K562 (cell line): ENCODE measurements around the gene TMEM229B. TPM values are rescaled to one million over a fixed set of nuclear protein-coding genes. Genes with fewer than 3 reads are reported as not detected.

Experiments
- ATAC-seq: fragments of 200-7000 bp; cut with Tn5 transposase; 3 replicates; pipeline ENCODE4 v1.9.1; 2020; ENCODE audit warnings: moderate library complexity
- BruUV-seq: library from RNA; stranded (reverse); fragments of 400-500 nt; replicated peaks from 2 replicates; lab custom pipeline; 2021; lab: Mats Ljungman, UMichigan
- CTCF ChIA-PET: fragments of 300-600 bp; formaldehyde crosslinking; extraction: SDS; loops from one replicate; lab custom pipeline; 2021; ENCODE audit warnings: low intra/inter-chr PET ratio; lab: Yijun Ruan, JAX
- POLR2A ChIA-PET: fragments of 300-600, 350-650 bp; sonication (Branson Sonifier 250); formaldehyde crosslinking; extraction: SDS; loops from one replicate; lab custom pipeline; 2021; ENCODE audit warnings: antibody characterized with exemption, inconsistent platforms; lab: Yijun Ruan, JAX
- DNase-seq, 4 experiments: peaks; one replicate each; pipeline versions ENCODE4 v3.0.0 to v3.0.0-alpha.2; 2011 to 2018; ENCODE audit warnings: low spot score in 3 of 4, mixed read lengths in 3 of 4; ENCODE audit errors: extremely low read depth in 1 of 4
- FAIRE-seq: peaks from 2 replicates; lab custom pipeline; 2011; peaks lifted over from hg19 to GRCh38; lab: Jason Lieb, UNC
- H2AFZ ChIP-seq: 2 replicates; pipeline ENCODE4 v1.6.0; 2011; ENCODE audit warnings: low read depth, low read length, control low read depth, inconsistent platforms
- H3K27ac ChIP-seq: fragments of 200-600 bp; 3 replicates; pipeline ENCODE4 v1.8.0; 2011; ENCODE audit warnings: low read depth, mild to moderate bottlenecking, control low read depth, inconsistent platforms, low read length, moderate library complexity, mixed read lengths; ENCODE audit errors: extremely low read depth
- H3K27me3 ChIP-seq, 2 experiments: fragments of 300-600 bp in 1 of 2; 2 replicates in 1 of 2; 3 replicates in 1 of 2; pipeline versions ENCODE4 v1.6.0 to v1.8.0; 2011; ENCODE audit warnings: inconsistent platforms in 2 of 2, low read length in 2 of 2, mild to moderate bottlenecking in 1 of 2, mixed read lengths in 1 of 2, moderate library complexity in 1 of 2; ENCODE audit not compliant: control insufficient read depth in 2 of 2, insufficient read depth in 2 of 2
- H3K36me3 ChIP-seq: fragments of 300-600 bp; 3 replicates; pipeline ENCODE4 v1.8.0; 2011; ENCODE audit warnings: mild to moderate bottlenecking, low read length, inconsistent platforms; ENCODE audit not compliant: control insufficient read depth, insufficient read depth
- H3K4me1 ChIP-seq, 2 experiments: fragments of 200-600 bp in 1 of 2; replicated peaks in 1 of 2; 2 replicates in 1 of 2; 3 replicates in 1 of 2; pipeline versions ENCODE4 v1.5.1 to v1.8.0; 2011; ENCODE audit warnings: inconsistent platforms in 2 of 2, low read length in 2 of 2, mild to moderate bottlenecking in 1 of 2, mixed read lengths in 1 of 2, moderate library complexity in 1 of 2; ENCODE audit not compliant: control insufficient read depth in 2 of 2, insufficient read depth in 2 of 2
- H3K4me2 ChIP-seq: 2 replicates; pipeline ENCODE4 v1.6.1; 2011; ENCODE audit warnings: low read length, control low read depth, inconsistent platforms, mixed read lengths; ENCODE audit not compliant: insufficient read depth
- H3K4me3 ChIP-seq: fragments of 200-600 bp; sonication (generic), shearing (Covaris generic); 2 replicates; pipeline ENCODE4 v1.5.1; 2016; ENCODE audit warnings: control low read depth, inconsistent platforms
- H3K79me2 ChIP-seq: fragments of 200-600 bp; 3 replicates; pipeline ENCODE4 v1.8.0; 2011; ENCODE audit warnings: low read length, inconsistent platforms; ENCODE audit not compliant: control insufficient read depth, insufficient read depth
- H3K9ac ChIP-seq, 2 experiments: 2 replicates each; pipeline versions ENCODE4 v1.6.0 to v1.6.1; 2011; ENCODE audit warnings: low read depth in 2 of 2, low read length in 2 of 2, control low read depth in 1 of 2, inconsistent platforms in 1 of 2, mild to moderate bottlenecking in 1 of 2, mixed read lengths in 1 of 2; ENCODE audit not compliant: insufficient read depth in 1 of 2
- H3K9me1 ChIP-seq: one replicate; pipeline ENCODE4 v1.6.0; 2011; ENCODE audit warnings: inconsistent platforms, mild to moderate bottlenecking, low read length, moderate library complexity; ENCODE audit not compliant: control insufficient read depth, insufficient read depth
- H3K9me3 ChIP-seq: replicated peaks from 2 replicates; pipeline ENCODE4 v1.5.1; 2011; ENCODE audit warnings: low read depth, low read length, inconsistent platforms; ENCODE audit not compliant: control insufficient read depth, insufficient read depth
- H4K20me1 ChIP-seq: replicated peaks from 2 replicates; pipeline ENCODE4 v1.6.1; 2011; ENCODE audit warnings: low read length, inconsistent platforms, mixed read lengths; ENCODE audit not compliant: control insufficient read depth, insufficient read depth
- CHD2 ChIP-seq: IDR thresholded peaks from 2 replicates; pipeline ENCODE4 v1.6.1; 2011; ENCODE audit warnings: low read depth, low read length
- DPF2 ChIP-seq: fragments of 450-650 bp; IDR thresholded peaks from 2 replicates; pipeline ENCODE4 v1.6.1; 2016
- ELF4 ChIP-seq: fragments of 450-650 bp; formaldehyde crosslinking; IDR thresholded peaks from 2 replicates; pipeline ENCODE4 v1.4.0; 2022; ENCODE audit warnings: missing genetic modification characterization
- GABPB1 ChIP-seq: sonication (generic); formaldehyde crosslinking; IDR thresholded peaks from 2 replicates; pipeline ENCODE4 v1.8.0; 2022; ENCODE audit warnings: mild to moderate bottlenecking, missing genetic modification reagents
- HDAC6 ChIP-seq: IDR thresholded peaks from 2 replicates; pipeline ENCODE4 v1.6.1; 2012; ENCODE audit warnings: low read depth, mild to moderate bottlenecking, control low read depth, inconsistent platforms, low read length, moderate library complexity
- KLF10 ChIP-seq: fragments of 250-450 bp; sonication (Bioruptor Pico); IDR thresholded peaks from 2 replicates; pipeline ENCODE4 v1.6.1; 2021; ENCODE audit warnings: matching md5 sums
- NCOA1 ChIP-seq: fragments of 450-650 bp; IDR thresholded peaks from 2 replicates; pipeline ENCODE4 v1.6.1; 2016; ENCODE audit warnings: low read depth
- NELFE ChIP-seq: IDR thresholded peaks from 2 replicates; pipeline ENCODE4 v1.6.1; 2011; ENCODE audit warnings: mild to moderate bottlenecking; ENCODE audit not compliant: insufficient read depth, insufficient read length
- SREBF2 ChIP-seq: sonication (generic); formaldehyde crosslinking; IDR thresholded peaks from 2 replicates; pipeline ENCODE4 v1.4.0; 2020; ENCODE audit warnings: mild to moderate bottlenecking, missing genetic modification reagents
- SRSF1 ChIP-seq: fragments of 200-400 bp; formaldehyde crosslinking; IDR thresholded peaks from 2 replicates; pipeline ENCODE4 v1.6.1; 2017; ENCODE audit warnings: mild to moderate bottlenecking, low read depth, low read length, moderate library complexity
- YBX1 ChIP-seq: fragments of 450-650 bp; IDR thresholded peaks from 2 replicates; pipeline ENCODE4 v1.7.1; 2016; ENCODE audit warnings: mild to moderate bottlenecking
- ZC3H4 ChIP-seq: sonication (generic); formaldehyde crosslinking; IDR thresholded peaks from 2 replicates; pipeline ENCODE4 v1.9.0; 2021; ENCODE audit warnings: missing genetic modification reagents, borderline replicate concordance
- WGBS: fragments of 100-300 bp; shearing (Covaris generic); methylation state at CpG from one replicate; pipeline ENCODE4 v1.1.6; 2016; ENCODE audit warnings: low coverage, mixed read lengths; ENCODE audit not compliant: insufficient coverage; ENCODE audit errors: missing lambda C conversion rate; 5-methylcytosine and 5-hydroxymethylcytosine counted together
- in situ Hi-C: fragments of 300-500 bp; cut with MboI; formaldehyde crosslinking; loops from 4 replicates; pipeline ENCODE4 v1.15.0; 2018; ENCODE audit warnings: inconsistent platforms, mixed read lengths
- intact Hi-C: fragments of 100-400 bp; cut with micrococcal nuclease; formaldehyde crosslinking; loops from 2 replicates; pipeline ENCODE4 v1.14.2; 2022
- polyA plus RNA-seq, 8 experiments: library from polyadenylated mRNA; depleted of rRNA in 4 of 8; stranded (reverse) in 5 of 8; unstranded in 3 of 8; fragments of >200 nt; fragmentation: Nextera tagmentation in 2 of 8; fragmentation: Illumina TruSeq in 1 of 8; extraction: Ambion mirVana in 2 of 8; extraction: Trizol in 1 of 8; gene quantifications; 2 replicates each; pipeline versions ENCODE4 v1.2.1 to v1.2.3, GENCODE V29; 2011 to 2014; ENCODE audit warnings: inconsistent platforms in 1 of 8, missing spikeins in 1 of 8
- total RNA-seq, 7 experiments: library from RNA; depleted of rRNA in 6 of 7; stranded (reverse); fragments of >200 nt in 6 of 7; fragmentation: Illumina TruSeq in 2 of 7; extraction: Trizol in 2 of 7; gene quantifications; 2 replicates each; pipeline versions ENCODE4 v1.2.1 to v1.2.3, GENCODE V29; 2011 to 2021; ENCODE audit warnings: low replicate concordance in 1 of 7
- TF ChIP-seq, protein P1 (sequence below): fragments of 250-450 bp; sonication (Bioruptor Pico); IDR thresholded peaks from 2 replicates; pipeline ENCODE4 v1.5.0; 2020; ENCODE audit warnings: mild to moderate bottlenecking, borderline replicate concordance

The TMEM229B gene
- total and polyA plus RNA-seq, 9 of the 15 experiments (the other 6 are each of a cell fraction or from before 2014, with no cell fraction given) = not detected

DNA sequence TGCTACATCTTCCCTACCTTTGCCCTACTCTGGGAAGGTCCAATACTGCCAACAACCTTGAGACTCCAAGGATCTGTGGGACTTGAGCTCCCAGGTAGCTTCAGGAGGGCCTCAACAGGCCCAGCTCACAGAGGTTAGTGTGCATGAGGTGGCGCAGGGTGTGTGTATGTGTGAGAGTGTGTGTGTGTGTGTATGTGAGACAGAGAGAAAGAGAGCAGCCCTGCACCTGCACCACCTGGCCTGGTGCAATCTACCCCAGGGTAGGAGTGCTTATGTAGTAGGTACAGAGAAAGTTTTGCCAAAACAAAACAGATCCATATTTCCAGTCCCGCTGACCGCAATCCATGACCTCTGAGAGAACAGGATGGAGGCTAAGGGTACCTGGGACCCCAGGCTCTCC lies 24.6 kb downstream of the TMEM229B start:
- ATAC-seq (no peak), DNase-seq (no peak), FAIRE-seq (no peak)
- H2AFZ ChIP-seq = no peak overlapping the region
- no peak overlapping the region for H3K4me3 ChIP-seq
- no peaks in the 10 kb centered on the region for H3K79me2 ChIP-seq
- ChIA-PET CTCF (no interaction called here), POLR2A (interaction anchor here (0.6 to 1.2 kb wide), 2 partner anchors 16 to 48 kb away, joined by 4 to 6 read pairs; no protein-coding TSS in a partner anchor)
- intact Hi-C loops (no loop called here), in situ Hi-C loops (no loop called here)
- no peaks in the 10 kb centered on the region; the same call in 1 of the 2 replicates for H4K20me1 ChIP-seq
- no peak overlapping the region for H3K27ac ChIP-seq
- WGBS = 0% methylated on average over 3 of the region's 3 CpGs
- no peaks in the 10 kb centered on the region for H3K9me3 ChIP-seq
- H3K9ac ChIP-seq = no peak overlapping the region
- BruUV-seq = no TSS peak
- no peaks in the 10 kb centered on the region for H3K4me1 ChIP-seq
- H3K36me3 ChIP-seq = no peaks in the 10 kb centered on the region
- H3K27me3 ChIP-seq = peaks cover 6 to 33% of the 10 kb centered on the region in 2 experiments; a peak in 4 of 5 replicates
- TF ChIP-seq ELF4 (CRISPR knock-in tag) (no peak), SRSF1 (no peak), SREBF2 (no peak), NELFE (no peak), HDAC6 (no peak), YBX1 (no peak), CHD2 (no peak), ZC3H4 (no peak), KLF10 (CRISPR knock-in tag) (no peak), DPF2 (no peak), NCOA1 (no peak), GABPB1 (CRISPR knock-in tag) (no peak)
- TF ChIP-seq, protein P1, sequence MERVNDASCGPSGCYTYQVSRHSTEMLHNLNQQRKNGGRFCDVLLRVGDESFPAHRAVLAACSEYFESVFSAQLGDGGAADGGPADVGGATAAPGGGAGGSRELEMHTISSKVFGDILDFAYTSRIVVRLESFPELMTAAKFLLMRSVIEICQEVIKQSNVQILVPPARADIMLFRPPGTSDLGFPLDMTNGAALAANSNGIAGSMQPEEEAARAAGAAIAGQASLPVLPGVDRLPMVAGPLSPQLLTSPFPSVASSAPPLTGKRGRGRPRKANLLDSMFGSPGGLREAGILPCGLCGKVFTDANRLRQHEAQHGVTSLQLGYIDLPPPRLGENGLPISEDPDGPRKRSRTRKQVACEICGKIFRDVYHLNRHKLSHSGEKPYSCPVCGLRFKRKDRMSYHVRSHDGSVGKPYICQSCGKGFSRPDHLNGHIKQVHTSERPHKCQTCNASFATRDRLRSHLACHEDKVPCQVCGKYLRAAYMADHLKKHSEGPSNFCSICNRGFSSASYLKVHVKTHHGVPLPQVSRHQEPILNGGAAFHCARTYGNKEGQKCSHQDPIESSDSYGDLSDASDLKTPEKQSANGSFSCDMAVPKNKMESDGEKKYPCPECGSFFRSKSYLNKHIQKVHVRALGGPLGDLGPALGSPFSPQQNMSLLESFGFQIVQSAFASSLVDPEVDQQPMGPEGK (CRISPR knock-in tag) = no peak
- no peaks in the 10 kb centered on the region for H3K9me1 ChIP-seq
- no peak overlapping the region for H3K4me2 ChIP-seq
